Epithelial cell of proximal tubule (primary cell): ENCODE results near the gene PBX1. TPM values are rescaled to one million over a fixed set of nuclear protein-coding genes. Genes with fewer than 3 reads are reported as not detected.

Experiments used
- DNase-seq: peaks from one replicate; pipeline ENCODE4 v3.0.0-alpha.2; 2011; ENCODE audit warnings: low read depth
- H3K4me3 ChIP-seq: 2 replicates; pipeline ENCODE4 v1.5.1; 2011; ENCODE audit warnings: low read depth, mild to moderate bottlenecking, low read length
- total RNA-seq: library from RNA; depleted of rRNA; stranded (reverse); fragments of >200 nt; gene quantifications from 2 replicates; pipeline ENCODE4 v1.2.3, GENCODE V29; 2015
- TF ChIP-seq, protein P1 (sequence below): conservative IDR thresholded peaks from 2 replicates; pipeline ENCODE4 v1.5.1; 2012; ENCODE audit warnings: low read depth, mild to moderate bottlenecking, low read length

The PBX1 gene
- 3.0 and 4.4 TPM in 2 replicates for total RNA-seq

DNA sequence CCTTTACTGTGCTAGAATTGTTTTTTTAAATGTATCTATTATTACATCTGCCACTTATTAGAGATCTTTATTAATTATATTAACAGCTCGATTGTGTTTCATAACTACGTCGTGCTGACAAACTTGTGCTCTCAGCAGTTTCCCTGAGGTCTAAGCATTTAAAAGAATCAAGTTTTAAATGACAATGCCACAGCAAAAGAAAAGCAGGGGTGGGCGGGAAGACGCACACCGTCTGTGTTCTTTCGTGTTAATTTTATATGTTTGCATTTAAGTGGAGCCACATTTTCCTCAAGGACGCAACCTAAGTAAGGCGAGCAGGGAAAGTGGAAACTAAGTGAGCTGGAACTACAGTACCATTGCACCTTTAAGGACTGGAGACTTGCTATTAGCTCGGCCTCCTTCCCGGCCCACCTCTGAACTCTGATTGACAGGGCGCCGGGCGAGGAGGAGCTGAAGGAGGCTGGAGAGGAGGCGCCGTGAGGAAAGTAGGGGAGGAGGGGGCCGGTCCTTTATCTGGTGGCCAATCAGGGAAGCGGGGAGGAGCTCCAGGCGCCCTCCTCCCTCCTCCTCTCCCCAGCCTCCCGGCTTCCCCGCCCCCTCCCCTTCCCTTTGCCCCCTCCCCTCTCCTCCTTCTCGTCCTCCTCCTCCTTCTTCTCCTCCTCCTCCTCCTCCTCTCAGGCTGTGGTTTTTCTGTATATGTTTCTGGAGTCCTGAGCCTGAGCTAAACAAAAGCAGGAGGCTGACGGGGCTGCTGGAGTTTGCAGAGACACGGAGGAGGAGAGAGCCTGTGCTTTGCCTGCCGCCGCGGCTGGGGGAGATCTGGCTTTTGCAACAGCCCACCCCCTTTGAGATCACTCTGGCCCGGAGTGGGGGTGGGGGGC lies at the start of gene PBX1:
Gene PBX1 (plus strand): TSS at position 724 of the 881 bp plus-strand sequence.
- DNase-seq: peak; percentile 84
- H3K4me3 ChIP-seq: peak within 1 kb of the TSS; percentile 56
- TF ChIP-seq, protein P1, sequence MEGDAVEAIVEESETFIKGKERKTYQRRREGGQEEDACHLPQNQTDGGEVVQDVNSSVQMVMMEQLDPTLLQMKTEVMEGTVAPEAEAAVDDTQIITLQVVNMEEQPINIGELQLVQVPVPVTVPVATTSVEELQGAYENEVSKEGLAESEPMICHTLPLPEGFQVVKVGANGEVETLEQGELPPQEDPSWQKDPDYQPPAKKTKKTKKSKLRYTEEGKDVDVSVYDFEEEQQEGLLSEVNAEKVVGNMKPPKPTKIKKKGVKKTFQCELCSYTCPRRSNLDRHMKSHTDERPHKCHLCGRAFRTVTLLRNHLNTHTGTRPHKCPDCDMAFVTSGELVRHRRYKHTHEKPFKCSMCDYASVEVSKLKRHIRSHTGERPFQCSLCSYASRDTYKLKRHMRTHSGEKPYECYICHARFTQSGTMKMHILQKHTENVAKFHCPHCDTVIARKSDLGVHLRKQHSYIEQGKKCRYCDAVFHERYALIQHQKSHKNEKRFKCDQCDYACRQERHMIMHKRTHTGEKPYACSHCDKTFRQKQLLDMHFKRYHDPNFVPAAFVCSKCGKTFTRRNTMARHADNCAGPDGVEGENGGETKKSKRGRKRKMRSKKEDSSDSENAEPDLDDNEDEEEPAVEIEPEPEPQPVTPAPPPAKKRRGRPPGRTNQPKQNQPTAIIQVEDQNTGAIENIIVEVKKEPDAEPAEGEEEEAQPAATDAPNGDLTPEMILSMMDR: no peak

DNA sequence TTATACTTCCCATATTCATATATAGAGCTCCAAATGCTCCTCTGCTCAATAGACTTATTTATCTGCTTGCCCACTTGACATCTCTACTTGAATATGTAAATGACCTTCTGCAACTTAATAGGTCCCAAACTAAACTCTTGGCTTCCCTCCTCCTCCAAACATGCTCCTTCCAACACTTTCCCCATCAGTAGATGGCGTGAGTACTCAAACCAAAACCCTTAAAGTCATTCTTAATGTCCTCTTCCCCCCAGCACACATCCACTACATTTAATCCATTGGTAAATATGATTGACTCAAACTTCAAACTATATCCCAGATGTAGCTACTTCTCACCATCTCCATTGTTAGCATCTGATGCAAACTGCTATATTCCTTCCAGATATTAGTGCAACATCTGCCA lies 48.5 kb upstream of the PBX1 start:
- DNase-seq: no peak
- H3K4me3 ChIP-seq: no peak overlapping the region
- TF ChIP-seq, protein P1: peak; percentile 41

DNA sequence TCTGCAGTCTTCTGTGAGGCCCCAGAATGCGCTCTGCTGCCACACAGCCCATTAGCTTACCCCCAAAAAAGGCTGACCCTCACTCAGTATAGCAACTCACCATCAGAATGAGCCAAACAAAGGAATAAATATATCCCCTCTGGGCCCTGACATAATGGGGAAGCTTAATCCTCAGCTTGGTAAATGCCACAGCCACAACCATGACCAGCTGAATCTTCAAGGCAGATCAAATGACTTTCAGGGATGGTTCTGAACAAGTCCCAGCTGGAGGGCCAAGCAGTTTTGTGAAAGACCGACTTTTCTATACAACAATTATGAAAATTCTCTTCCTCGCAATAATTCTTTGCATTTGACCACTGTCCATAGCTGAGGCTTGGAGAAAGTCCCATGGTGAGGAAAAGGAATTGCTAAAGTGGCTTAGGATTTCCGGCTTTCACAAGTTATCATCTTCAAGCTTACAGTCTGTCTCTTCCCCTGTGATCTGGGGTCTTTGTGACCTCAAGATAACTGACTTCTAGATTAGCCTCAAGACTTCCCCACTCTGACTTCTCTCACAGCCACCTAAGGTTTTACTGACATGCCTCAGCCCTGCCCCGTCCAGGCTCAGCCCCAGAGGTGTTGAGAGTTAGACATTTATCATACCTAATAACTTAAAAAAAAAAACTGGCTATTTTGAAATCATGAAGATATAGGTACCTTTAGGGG lies 47.8 kb upstream of the PBX1 start:
- H3K4me3 ChIP-seq: no peak overlapping the region
- DNase-seq: no peak
- TF ChIP-seq, protein P1: no peak

DNA sequence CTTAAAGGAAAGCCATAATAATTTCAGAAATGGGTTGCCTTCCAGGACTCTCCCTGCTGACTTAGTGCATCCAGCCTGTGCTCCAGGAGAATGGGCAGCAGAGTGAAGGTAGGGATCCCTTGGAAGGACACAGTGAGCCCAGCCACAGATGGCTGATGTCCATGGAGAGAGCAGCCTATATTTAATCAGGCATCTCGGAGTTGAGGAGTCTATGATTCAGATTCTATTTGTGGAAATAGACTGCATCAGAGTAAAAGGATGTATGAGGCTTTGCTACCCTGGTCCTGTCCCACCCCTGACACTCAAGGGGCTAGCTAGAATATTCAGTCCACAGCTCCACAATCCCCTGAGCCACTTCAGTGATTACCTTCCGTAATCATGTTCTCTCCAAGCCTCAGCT lies 43.8 kb upstream of the PBX1 start:
- H3K4me3 ChIP-seq: no peak overlapping the region
- no peak for DNase-seq
- TF ChIP-seq, protein P1: no peak

DNA sequence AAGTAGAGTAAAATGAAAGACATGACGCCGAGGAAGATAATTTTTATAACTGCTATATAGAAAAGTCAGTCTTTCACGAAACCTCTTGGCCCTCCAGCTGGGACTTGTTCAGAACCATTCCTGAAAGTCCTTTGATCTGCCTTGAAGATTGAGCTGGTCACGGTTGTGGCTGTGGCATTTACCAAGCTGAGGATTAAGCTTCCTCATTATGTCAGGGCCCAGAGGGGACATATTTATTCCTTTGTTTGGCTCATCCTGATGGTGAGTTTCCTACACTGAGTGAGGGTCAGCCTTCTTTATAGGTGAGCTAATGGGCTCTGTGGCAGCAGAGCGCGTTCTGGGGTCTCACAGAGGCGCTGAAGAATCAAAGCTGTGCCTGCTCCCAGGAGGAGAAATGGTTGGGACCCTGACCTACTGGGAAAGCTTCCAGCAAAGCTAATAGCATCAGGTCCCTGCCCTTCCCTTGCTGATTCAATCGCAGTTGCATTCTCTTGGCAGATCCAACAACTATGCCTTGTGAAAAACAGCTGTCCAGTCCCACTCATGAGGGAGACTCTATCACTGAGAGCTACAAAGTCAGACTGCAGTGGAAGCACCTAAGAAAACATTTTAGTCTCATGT lies 43.2 kb upstream of the PBX1 start:
- H3K4me3 ChIP-seq: no peak overlapping the region
- no peak for DNase-seq
- TF ChIP-seq, protein P1: no peak

DNA sequence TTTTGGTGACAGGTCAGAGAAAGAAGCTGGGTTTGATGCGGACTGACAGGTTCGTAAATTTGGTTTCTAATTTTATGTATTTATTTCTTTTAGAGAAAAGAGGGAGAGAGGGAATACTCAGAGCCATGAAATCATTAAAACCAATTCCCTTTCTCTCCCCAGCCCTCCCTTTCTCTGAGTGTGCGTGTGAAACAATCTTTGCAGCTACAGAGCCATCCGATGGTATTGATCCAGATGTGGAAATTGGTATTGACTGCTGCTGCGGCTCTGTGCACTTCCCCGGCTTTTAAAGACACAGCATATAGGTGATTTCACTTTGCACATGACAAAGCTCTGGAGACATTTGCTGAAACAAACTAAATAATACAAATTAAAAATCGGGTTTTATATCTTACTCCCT lies 42.4 kb upstream of the PBX1 start:
- no peak for DNase-seq
- H3K4me3 ChIP-seq: no peak overlapping the region
- TF ChIP-seq, protein P1: no peak
